Cerebellar nuclear complex (tissue), 1 donor: ENCODE data around the gene PRIM2.
A peak's percentile ranks its signal among the peaks of the same experiment; 100 is the strongest.
"Not testable (repeated sequence)": the region's sequence is repeated elsewhere in the genome, so short reads cannot be mapped to it uniquely, and the experiment has no call there.

Source experiments
- DNase-seq, 2 experiments: peaks; one replicate each; lab custom pipeline; 2025; lab: John Stamatoyannopoulos, UW

The PRIM2 gene

GRCh38 chr6:57308755-57309154 lies 8.7 kb upstream of the PRIM2 start:
- DNase-seq = not testable (repeated sequence)

GRCh38 chr6:57310095-57310816 lies 7.2 kb upstream of the PRIM2 start:
- not testable (repeated sequence) for DNase-seq

DNA sequence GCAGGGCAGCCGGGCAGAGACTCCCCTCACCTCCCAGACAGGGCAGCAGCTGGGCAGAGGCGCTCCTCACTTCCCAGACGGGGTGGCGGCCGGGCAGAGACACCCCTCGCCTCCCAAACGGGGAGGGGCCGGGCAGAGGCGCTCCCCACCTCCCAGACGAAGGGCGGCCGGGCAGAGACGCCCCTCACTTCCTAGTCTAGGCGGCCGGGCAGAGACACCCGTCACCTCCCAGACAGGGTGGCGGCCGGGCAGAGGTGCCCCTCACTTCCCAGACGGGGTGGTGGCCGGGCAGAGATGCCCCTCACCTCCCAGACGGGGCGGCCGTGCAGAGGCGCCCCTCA lies 6.6 kb upstream of the PRIM2 start:
- DNase-seq = no peak

GRCh38 chr6:57311300-57312003 lies 6.0 kb upstream of the PRIM2 start:
- not testable (repeated sequence) for DNase-seq

- DNase-seq = no peak
These were observed 5.5 kb upstream of the PRIM2 start for GRCh38 chr6:57312004-57312345.

GRCh38 chr6:57313009-57313408 lies 4.4 kb upstream of the PRIM2 start:
- DNase-seq = no peak

GRCh38 chr6:57313711-57314471 lies 3.5 kb upstream of the PRIM2 start:
- DNase-seq = no peak

- DNase-seq = no peak
These were observed 2.3 kb upstream of the PRIM2 start for GRCh38 chr6:57315111-57315510.

DNA sequence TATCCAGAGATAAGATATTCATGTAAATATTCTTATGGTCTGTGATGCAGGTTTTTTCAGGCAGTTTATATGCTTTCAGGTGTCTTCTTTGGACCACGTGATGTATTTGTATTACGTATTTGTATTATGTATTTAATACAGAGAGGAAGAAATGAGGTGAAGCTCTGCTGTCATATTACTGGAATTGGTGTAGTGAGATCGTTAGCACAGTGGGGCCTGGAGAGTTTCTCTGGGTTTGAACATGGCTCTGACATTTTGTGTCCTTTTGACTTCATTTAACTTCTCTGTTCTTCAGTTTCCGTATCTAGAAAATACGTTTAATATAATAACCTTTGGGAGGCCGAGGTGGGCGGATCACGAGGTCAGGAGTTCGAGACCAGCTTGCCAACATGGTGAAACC lies 1.6 kb upstream of the PRIM2 start:
- DNase-seq = no peak

- DNase-seq = peak; percentile 4 to 90
These were observed 810 bp upstream of the PRIM2 start for GRCh38 chr6:57316581-57317059.

DNA sequence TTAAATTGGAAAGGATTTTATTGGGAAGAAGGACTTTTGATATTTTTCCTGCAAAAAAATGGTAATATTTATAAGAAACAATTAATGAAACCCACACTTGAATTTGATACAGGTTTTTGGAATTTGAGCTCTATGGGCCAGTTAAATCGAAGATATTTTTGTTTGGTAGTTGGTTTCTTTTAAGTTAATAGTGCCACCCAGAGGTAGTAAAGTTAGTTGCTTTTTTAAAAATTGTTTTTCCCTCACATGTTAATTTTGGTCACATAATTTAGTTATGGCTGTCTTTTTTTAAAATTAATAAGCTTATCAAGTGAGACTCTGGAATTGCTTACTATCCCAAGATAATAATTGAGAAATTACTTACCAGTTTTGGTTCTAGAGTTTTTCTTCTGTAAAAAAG lies 7.1 kb downstream of the PRIM2 start:
- no peak for DNase-seq

DNA sequence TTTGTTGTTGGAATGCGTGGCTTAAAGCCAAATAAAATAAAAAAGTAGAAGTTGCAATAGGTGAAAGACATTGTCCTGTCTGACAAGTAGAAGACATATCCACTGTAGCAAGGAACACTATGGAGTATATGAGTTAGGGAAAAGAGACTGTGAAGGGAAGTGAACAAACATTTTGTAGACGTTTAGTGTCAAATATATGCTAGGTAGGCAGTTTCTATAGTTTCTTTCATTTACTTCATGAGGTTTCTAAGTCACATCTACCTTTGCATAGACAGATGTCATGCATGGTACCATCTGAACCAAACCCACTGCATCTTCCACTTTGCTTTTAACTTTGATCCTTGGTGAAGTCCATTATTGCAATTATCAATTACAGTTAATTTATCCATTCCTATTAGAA lies 9.9 kb downstream of the PRIM2 start:
- DNase-seq = no peak

GRCh38 chr6:57328074-57328473 lies 10.6 kb downstream of the PRIM2 start:
- no peak for DNase-seq

GRCh38 chr6:57329933-57330332 lies 12.5 kb downstream of the PRIM2 start:
- no peak for DNase-seq

DNA sequence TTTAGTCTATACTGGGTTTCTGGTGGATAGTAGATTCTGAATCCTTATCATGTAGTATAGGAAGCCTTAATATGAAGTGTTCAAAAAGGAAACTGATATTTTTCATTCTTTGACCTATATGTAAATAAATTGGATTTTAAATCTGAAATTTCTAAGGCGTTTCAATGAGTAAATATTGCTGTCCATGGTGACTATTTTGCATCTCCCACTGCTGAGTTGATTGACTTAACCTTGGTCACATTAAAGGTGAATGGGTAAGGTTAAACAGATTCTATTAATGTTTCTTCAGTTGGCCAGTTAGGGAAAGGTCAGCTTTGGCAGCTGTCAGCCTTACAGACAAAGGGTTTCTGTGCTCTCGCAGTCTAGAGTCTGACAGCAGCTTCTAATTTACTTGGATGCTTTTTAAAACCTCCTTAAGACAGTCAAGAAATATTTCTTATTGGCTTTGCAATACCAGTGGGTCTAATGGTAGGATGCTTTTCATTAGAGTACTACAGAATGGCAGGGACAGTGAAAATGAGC lies 24.8 kb downstream of the PRIM2 start:
- DNase-seq = no peak

- DNase-seq = not testable (repeated sequence)
These were observed 25.9 kb downstream of the PRIM2 start for GRCh38 chr6:57343342-57343741.

- not testable (repeated sequence) for DNase-seq
These were observed 29.3 kb downstream of the PRIM2 start for GRCh38 chr6:57346715-57347114.

- not testable (repeated sequence) for DNase-seq
These were observed 30.2 kb downstream of the PRIM2 start for GRCh38 chr6:57347597-57347996.

GRCh38 chr6:57350443-57350842 lies 33.0 kb downstream of the PRIM2 start:
- not testable (repeated sequence) for DNase-seq

DNA sequence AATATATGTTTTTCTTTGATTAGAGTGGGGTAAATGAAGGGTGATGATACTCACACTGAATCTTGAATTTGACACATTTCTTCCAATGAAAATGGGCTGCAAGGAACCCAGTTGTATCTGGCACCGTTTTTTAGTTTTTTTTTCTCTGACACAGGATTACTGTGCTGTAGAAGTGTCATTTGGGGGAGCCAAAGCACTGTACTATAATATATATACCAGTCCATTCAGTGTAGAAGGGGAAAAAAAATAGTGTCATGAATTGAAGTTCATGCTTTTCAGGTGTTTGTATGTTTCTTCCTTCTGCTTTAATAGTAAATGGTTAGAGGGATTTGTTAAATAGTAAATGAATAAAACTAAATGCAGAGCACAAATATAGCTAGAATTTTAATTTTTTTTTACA lies 35.2 kb downstream of the PRIM2 start:
- DNase-seq = not testable (repeated sequence)

DNA sequence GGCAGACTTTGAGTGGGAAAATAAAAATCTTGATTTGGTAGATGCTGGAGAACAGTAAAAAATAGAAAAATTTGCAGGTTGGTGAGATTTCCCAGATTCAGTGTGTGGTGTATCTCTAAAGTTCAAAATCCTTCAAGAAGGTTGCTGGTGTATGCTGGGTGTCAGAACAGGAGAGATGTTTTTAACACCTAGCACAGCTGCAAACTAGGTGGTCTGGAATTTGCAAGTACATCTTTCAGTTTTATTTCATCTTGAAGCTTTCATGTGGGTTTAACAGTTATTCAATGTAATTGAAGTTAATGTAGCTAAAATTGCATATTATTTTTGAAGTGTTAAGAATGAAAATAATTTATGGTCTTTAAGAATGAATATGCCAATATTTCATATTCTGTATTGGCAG lies 40.9 kb downstream of the PRIM2 start:
- DNase-seq = not testable (repeated sequence)

DNA sequence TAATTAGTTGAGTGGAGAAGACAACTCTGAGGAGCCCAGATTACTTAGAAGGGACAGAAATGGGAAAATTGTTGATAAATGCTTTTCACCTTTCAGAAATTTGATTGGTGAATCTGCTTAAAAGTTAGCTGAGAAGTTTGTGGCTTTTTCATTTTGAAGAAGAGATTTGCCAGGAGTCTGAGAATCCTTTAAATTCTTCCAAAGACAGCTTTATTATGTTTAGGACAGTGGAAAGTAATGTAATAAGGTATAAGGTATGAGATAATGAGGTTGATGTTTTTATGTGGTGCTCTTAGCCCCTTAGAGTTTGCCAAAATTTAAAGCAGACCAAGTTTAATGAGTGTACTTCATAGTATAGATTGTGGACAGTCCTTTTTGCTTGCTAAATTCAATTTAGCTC lies 42.3 kb downstream of the PRIM2 start:
- not testable (repeated sequence) for DNase-seq

- DNase-seq = not testable (repeated sequence)
These were observed 44.9 kb downstream of the PRIM2 start for GRCh38 chr6:57362340-57362739.
